Spinal cord (tissue), 10 donors: ENCODE data around the gene ARHGAP26. TPM values are rescaled to one million over a fixed set of nuclear protein-coding genes. Genes with fewer than 3 reads are reported as not detected.

ENCODE experiments used
- DNase-seq, 6 donors: peaks; one replicate each; pipeline versions ENCODE4 v3.0.0 to v3.0.0-alpha.2; 2013 to 2015; ENCODE audit warnings: low spot score in 6 of 6, low read depth in 4 of 6
- H3K27ac ChIP-seq: one replicate; pipeline ENCODE4 v1.5.1; 2013; ENCODE audit warnings: low read depth, low read length, control low read depth
- H3K27me3 ChIP-seq: one replicate; pipeline ENCODE4 v1.6.1; 2013; ENCODE audit warnings: low read length; ENCODE audit not compliant: control insufficient read depth, insufficient read depth
- H3K36me3 ChIP-seq: one replicate; pipeline ENCODE4 v1.6.1; 2013; ENCODE audit warnings: low read length; ENCODE audit not compliant: control insufficient read depth, insufficient read depth
- H3K4me1 ChIP-seq: one replicate; pipeline ENCODE4 v1.6.1; 2013; ENCODE audit warnings: low read length; ENCODE audit not compliant: control insufficient read depth, insufficient read depth
- H3K4me3 ChIP-seq: one replicate; pipeline ENCODE4 v1.5.1; 2013; ENCODE audit warnings: low read depth, low read length, control low read depth
- H3K9me3 ChIP-seq: one replicate; pipeline ENCODE4 v1.6.1; 2013; ENCODE audit warnings: low read length; ENCODE audit not compliant: control insufficient read depth, insufficient read depth
- WGBS: methylation state at CpG from one replicate; pipeline ENCODE4 v1.1.5; 2013; ENCODE audit warnings: missing lambda C conversion rate; ENCODE audit not compliant: insufficient coverage; 5-methylcytosine and 5-hydroxymethylcytosine counted together
- polyA plus RNA-seq, 2 donors: library from polyadenylated mRNA; unstranded; fragments of 120-200 nt; gene quantifications; one replicate each; pipeline ENCODE4 v1.2.1, GENCODE V29; 2013; ENCODE audit not compliant: insufficient read length in 2 of 2
- total RNA-seq, 2 donors: library from RNA; depleted of rRNA in 1 of 2; stranded (reverse); fragments of 120-200 nt in 1 of 2; fragments of >200 nt in 1 of 2; gene quantifications; one replicate each; pipeline versions ENCODE4 v1.2.3 to v1.2.4, GENCODE V29; 2013 to 2014
- donor health status: healthy.

ARHGAP26 gene
- total and polyA plus RNA-seq, 4 donors, result 21.9 to 39.7 (median 22.4) TPM

- 67% methylated on average over 1 of the region's 3 CpGs for WGBS
- Histone ChIP-seq H3K4me3 (no peak overlapping the region), H3K4me1 (peaks cover 22% of the 10 kb centered on the region)
Measured at GRCh38 chr5:143226361-143226760, 456.2 kb downstream of the ARHGAP26 start.

GRCh38 chr5:143226872-143227271 lies 456.7 kb downstream of the ARHGAP26 start:
- Histone ChIP-seq H3K4me1 (peaks cover 20% of the 10 kb centered on the region), H3K36me3 (no peaks in the 10 kb centered on the region), H3K27ac (no peak overlapping the region), H3K9me3 (no peaks in the 10 kb centered on the region), H3K4me3 (no peak overlapping the region), H3K27me3 (no peaks in the 10 kb centered on the region)
- 92% methylated on average over 3 of the region's 3 CpGs for WGBS
- DNase-seq, result no peak

More at GRCh38 chr5:143226361-143226760, 456.2 kb downstream of the ARHGAP26 start:
- H3K27me3 ChIP-seq, result no peaks in the 10 kb centered on the region
- H3K36me3 ChIP-seq, result no peaks in the 10 kb centered on the region
- no peak for DNase-seq
- no peak overlapping the region for H3K27ac ChIP-seq
- no peaks in the 10 kb centered on the region for H3K9me3 ChIP-seq

- Histone ChIP-seq H3K27ac (no peak overlapping the region), H3K4me1 (peaks cover 19% of the 10 kb centered on the region), H3K27me3 (no peaks in the 10 kb centered on the region), H3K36me3 (no peaks in the 10 kb centered on the region), H3K9me3 (no peaks in the 10 kb centered on the region), H3K4me3 (no peak overlapping the region)
- WGBS, result 62% methylated on average over 5 of the region's 6 CpGs
- DNase-seq, result no peak
Measured at GRCh38 chr5:143227301-143227700, 457.1 kb downstream of the ARHGAP26 start.

GRCh38 chr5:143228597-143229293 lies 458.6 kb downstream of the ARHGAP26 start:
- DNase-seq, result no peak
- 67% methylated on average over 3 of the region's 8 CpGs for WGBS
- no peaks in the 10 kb centered on the region for H3K27me3 ChIP-seq
- no peak overlapping the region for H3K27ac ChIP-seq
- H3K36me3 ChIP-seq, result no peaks in the 10 kb centered on the region
- no peak overlapping the region for H3K4me3 ChIP-seq
- H3K4me1 ChIP-seq, result peaks cover 14% of the 10 kb centered on the region
- no peaks in the 10 kb centered on the region for H3K9me3 ChIP-seq

GRCh38 chr5:143229426-143229895 lies 459.3 kb downstream of the ARHGAP26 start:
- WGBS, result 72% methylated on average over 6 of the region's 8 CpGs
- Histone ChIP-seq H3K27ac (no peak overlapping the region), H3K27me3 (no peaks in the 10 kb centered on the region), H3K4me3 (no peak overlapping the region), H3K36me3 (no peaks in the 10 kb centered on the region), H3K9me3 (no peaks in the 10 kb centered on the region), H3K4me1 (peaks cover 14% of the 10 kb centered on the region)
- DNase-seq, result no peak

- Histone ChIP-seq H3K36me3 (no peaks in the 10 kb centered on the region), H3K4me3 (no peak overlapping the region), H3K4me1 (peaks cover 14% of the 10 kb centered on the region), H3K9me3 (no peaks in the 10 kb centered on the region), H3K27me3 (no peaks in the 10 kb centered on the region), H3K27ac (no peak overlapping the region)
- DNase-seq, result peak in 2 of 6 donors; percentile 66 to 67
- 39% methylated on average over 7 of the region's 10 CpGs for WGBS
Measured at GRCh38 chr5:143229896-143230675, 459.9 kb downstream of the ARHGAP26 start.

DNA sequence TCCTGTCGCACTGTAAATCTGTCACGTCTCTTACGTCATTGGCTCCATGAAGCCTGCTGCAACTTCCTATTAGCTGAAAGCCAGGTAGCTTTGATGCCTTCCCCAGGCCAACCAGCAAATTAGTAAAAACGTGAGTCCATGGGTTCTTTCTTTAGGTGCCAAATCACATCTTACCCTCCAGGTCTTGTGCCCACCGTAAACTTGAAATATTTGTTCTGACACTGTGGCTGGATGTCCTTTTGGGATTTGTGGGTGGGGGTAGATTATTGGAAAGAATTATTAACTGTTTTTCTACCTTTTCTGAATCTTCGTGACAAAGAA lies 460.5 kb downstream of the ARHGAP26 start:
- Histone ChIP-seq H3K9me3 (no peaks in the 10 kb centered on the region), H3K4me3 (no peak overlapping the region), H3K36me3 (no peaks in the 10 kb centered on the region), H3K27ac (no peak overlapping the region), H3K4me1 (peaks cover 14% of the 10 kb centered on the region), H3K27me3 (no peaks in the 10 kb centered on the region)
- no peak for DNase-seq
- 71% methylated on average over 3 of the region's 6 CpGs for WGBS

- Histone ChIP-seq H3K27ac (no peak overlapping the region), H3K36me3 (no peaks in the 10 kb centered on the region), H3K27me3 (no peaks in the 10 kb centered on the region), H3K4me3 (no peak overlapping the region), H3K9me3 (no peaks in the 10 kb centered on the region), H3K4me1 (peaks cover 14% of the 10 kb centered on the region)
- 86% methylated on average over 1 of the region's 3 CpGs for WGBS
- DNase-seq, result no peak
Measured at GRCh38 chr5:143231416-143231815, 461.2 kb downstream of the ARHGAP26 start.

GRCh38 chr5:143231973-143232812 lies 462.0 kb downstream of the ARHGAP26 start:
- H3K4me3 ChIP-seq, result no peak overlapping the region
- H3K4me1 ChIP-seq, result peaks cover 9% of the 10 kb centered on the region
- no peak for DNase-seq
- H3K36me3 ChIP-seq, result no peaks in the 10 kb centered on the region
- H3K9me3 ChIP-seq, result no peaks in the 10 kb centered on the region
- WGBS, result 100% methylated on average over 3 of the region's 7 CpGs
- H3K27ac ChIP-seq, result no peak overlapping the region
- no peaks in the 10 kb centered on the region for H3K27me3 ChIP-seq
